A673 (cell line): Measurements from ENCODE around the gene AGBL3. TPM values are rescaled to one million over a fixed set of nuclear protein-coding genes. Genes with fewer than 3 reads are reported as not detected.

Experiments
- BruUV-seq: library from RNA; stranded (reverse); fragments of 400-500 nt; replicated peaks from 2 replicates; lab custom pipeline; 2021; lab: Mats Ljungman, UMichigan
- CTCF ChIA-PET: fragments of 300-600 bp; sonication (Branson Sonifier 250); formaldehyde crosslinking; loops from one replicate; lab custom pipeline; 2022; ENCODE audit warnings: antibody characterized with exemption; lab: Charles Lee
- POLR2A ChIA-PET: fragments of 300-600 bp; sonication (Branson Sonifier 250); formaldehyde crosslinking; loops from one replicate; lab custom pipeline; 2022; ENCODE audit warnings: antibody characterized with exemption; ENCODE audit not compliant: low non-redundant PET; lab: Charles Lee
- DNase-seq: peaks from one replicate; pipeline ENCODE4 v3.0.0-alpha.2; 2015; ENCODE audit warnings: low spot score
- H3K27ac ChIP-seq: fragments of 200-600 bp; sonication (generic); 2 replicates; pipeline ENCODE4 v1.5.1; 2016; ENCODE audit warnings: mixed run types, low read depth, mild to moderate bottlenecking, mixed read lengths, antibody characterized with exemption, low read length; ENCODE audit not compliant: poor library complexity, severe bottlenecking
- H3K27me3 ChIP-seq: fragments of 200-600 bp; sonication (generic); replicated peaks from 2 replicates; pipeline ENCODE4 v1.6.1; 2017; ENCODE audit warnings: mixed run types, low read depth, mild to moderate bottlenecking, mixed read lengths, antibody characterized with exemption, low read length; ENCODE audit not compliant: insufficient read depth, poor library complexity
- H3K36me3 ChIP-seq: fragments of 200-600 bp; sonication (generic); 2 replicates; pipeline ENCODE4 v1.6.1; 2016; ENCODE audit warnings: mixed run types, mild to moderate bottlenecking, mixed read lengths, antibody characterized with exemption, low read length; ENCODE audit not compliant: insufficient read depth, poor library complexity, severe bottlenecking
- H3K4me1 ChIP-seq: fragments of 200-600 bp; sonication (generic); 2 replicates; pipeline ENCODE4 v1.6.1; 2017; ENCODE audit warnings: mixed run types, mild to moderate bottlenecking, mixed read lengths, antibody characterized with exemption, low read length; ENCODE audit not compliant: insufficient read depth, poor library complexity, severe bottlenecking
- H3K4me3 ChIP-seq: fragments of 200-600 bp; sonication (generic); 2 replicates; pipeline ENCODE4 v1.5.1; 2016; ENCODE audit warnings: low read depth, mixed run types, mild to moderate bottlenecking, mixed read lengths, low read length; ENCODE audit not compliant: poor library complexity, severe bottlenecking
- H3K9me3 ChIP-seq: fragments of 200-600 bp; sonication (generic); 2 replicates; pipeline ENCODE4 v1.6.1; 2016; ENCODE audit warnings: mixed run types, low read depth, mild to moderate bottlenecking, mixed read lengths, antibody characterized with exemption, low read length; ENCODE audit not compliant: poor library complexity, severe bottlenecking
- CTCF ChIP-seq: fragments of 300-800, 200-600 bp; sonication (generic); conservative IDR thresholded peaks from 2 replicates; pipeline ENCODE4 v1.5.1; 2017; ENCODE audit warnings: low read depth, mild to moderate bottlenecking, antibody characterized with exemption, low read length, moderate library complexity, mixed read lengths
- EZH2 ChIP-seq: fragments of 200-600 bp; sonication (generic); IDR thresholded peaks from 2 replicates; pipeline ENCODE4 v1.6.1; 2017; ENCODE audit warnings: borderline replicate concordance, low read depth, mild to moderate bottlenecking, mixed read lengths, antibody characterized with exemption, low read length; ENCODE audit not compliant: poor library complexity, severe bottlenecking
- intact Hi-C: fragments of 100-400 bp; cut with micrococcal nuclease; formaldehyde crosslinking; loops from one replicate; pipeline ENCODE4 v1.10.0; 2022; ENCODE audit not compliant: unreplicated experiment
- total RNA-seq: library from RNA; stranded (reverse); gene quantifications from 2 replicates; pipeline ENCODE4 v1.2.3, GENCODE V29; 2021

The AGBL3 gene
- total RNA-seq, 1 experiment from 2014 or later, result 2.9 TPM

- ChIA-PET CTCF (no interaction called here), POLR2A (no interaction called here)
- TF ChIP-seq CTCF (no peak), EZH2 (no peak)
- intact Hi-C loops, result no loop called here
- BruUV-seq, result no TSS peak
- Histone ChIP-seq H3K9me3 (no peaks in the 10 kb centered on the region), H3K4me1 (no peaks in the 10 kb centered on the region), H3K27me3 (no peaks in the 10 kb centered on the region), H3K27ac (no peak overlapping the region), H3K36me3 (no peaks in the 10 kb centered on the region), H3K4me3 (no peak overlapping the region)
- DNase-seq, result peak; percentile 33
Measured at GRCh38 chr7:135074096-135074495, 87.8 kb downstream of the AGBL3 start.

- no peak for TF ChIP-seq EZH2
- TF ChIP-seq CTCF, result no peak
- Histone ChIP-seq H3K9me3 (no peaks in the 10 kb centered on the region), H3K27ac (no peak overlapping the region), H3K4me3 (no peak overlapping the region), H3K36me3 (no peaks in the 10 kb centered on the region), H3K27me3 (no peaks in the 10 kb centered on the region), H3K4me1 (no peaks in the 10 kb centered on the region)
- POLR2A ChIA-PET, result no interaction called here
- CTCF ChIA-PET, result no interaction called here
- intact Hi-C loops, result no loop called here
- no TSS peak for BruUV-seq
- DNase-seq, result no peak
Measured at GRCh38 chr7:135074531-135074930, 88.2 kb downstream of the AGBL3 start.

GRCh38 chr7:135075716-135076115 is 89.4 kb downstream of the AGBL3 start:
- intact Hi-C loops, result no loop called here
- Histone ChIP-seq H3K36me3 (no peaks in the 10 kb centered on the region), H3K4me1 (no peaks in the 10 kb centered on the region), H3K9me3 (no peaks in the 10 kb centered on the region), H3K4me3 (no peak overlapping the region), H3K27ac (no peak overlapping the region), H3K27me3 (no peaks in the 10 kb centered on the region)
- TF ChIP-seq CTCF, result no peak
- TF ChIP-seq EZH2, result no peak
- BruUV-seq, result no TSS peak
- CTCF ChIA-PET, result no interaction called here
- POLR2A ChIA-PET, result no interaction called here
- no peak for DNase-seq
